GM19351 (cell line): ENCODE results near the gene ADGRA1.
"Not testable (repeated sequence)": the region's sequence is repeated elsewhere in the genome, so short reads cannot be mapped to it uniquely, and the experiment has no call there.

Experiments used
- ATAC-seq: cut with Tn5 transposase; IDR thresholded peaks from one replicate; pipeline ENCODE4 v1.9.1; 2021; ENCODE audit warnings: mild to moderate bottlenecking, moderate library complexity; ENCODE audit not compliant: unreplicated experiment

ADGRA1 gene, protein sequence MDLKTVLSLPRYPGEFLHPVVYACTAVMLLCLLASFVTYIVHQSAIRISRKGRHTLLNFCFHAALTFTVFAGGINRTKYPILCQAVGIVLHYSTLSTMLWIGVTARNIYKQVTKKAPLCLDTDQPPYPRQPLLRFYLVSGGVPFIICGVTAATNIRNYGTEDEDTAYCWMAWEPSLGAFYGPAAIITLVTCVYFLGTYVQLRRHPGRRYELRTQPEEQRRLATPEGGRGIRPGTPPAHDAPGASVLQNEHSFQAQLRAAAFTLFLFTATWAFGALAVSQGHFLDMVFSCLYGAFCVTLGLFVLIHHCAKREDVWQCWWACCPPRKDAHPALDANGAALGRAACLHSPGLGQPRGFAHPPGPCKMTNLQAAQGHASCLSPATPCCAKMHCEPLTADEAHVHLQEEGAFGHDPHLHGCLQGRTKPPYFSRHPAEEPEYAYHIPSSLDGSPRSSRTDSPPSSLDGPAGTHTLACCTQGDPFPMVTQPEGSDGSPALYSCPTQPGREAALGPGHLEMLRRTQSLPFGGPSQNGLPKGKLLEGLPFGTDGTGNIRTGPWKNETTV

DNA sequence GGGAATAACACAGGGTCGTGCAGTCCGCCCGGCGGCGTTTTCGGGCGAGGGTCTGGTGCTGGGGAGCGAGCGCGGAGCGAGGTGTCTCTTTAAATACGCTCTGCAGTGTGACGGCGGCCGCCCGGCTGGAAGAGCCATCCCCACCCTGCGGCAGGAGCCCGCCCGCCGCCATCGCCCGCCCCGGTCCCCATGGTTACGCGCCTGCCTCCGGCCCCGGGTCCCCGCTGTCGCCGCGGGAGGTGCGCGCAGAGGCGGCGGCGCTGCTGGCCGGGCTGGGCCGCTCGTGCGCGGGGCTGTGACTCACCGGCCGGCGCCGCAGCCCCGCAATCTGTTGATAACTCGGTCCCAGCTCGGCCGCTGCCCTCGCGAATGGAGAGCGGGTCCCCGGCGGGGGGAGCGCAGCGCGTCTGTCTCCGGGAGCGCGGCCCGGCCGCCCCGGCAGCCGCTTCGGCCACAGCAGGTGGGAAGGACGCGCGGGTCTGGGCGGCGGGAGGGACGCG is at the start of gene ADGRA1:
ADGRA1 (plus strand) TSS at position 246 of the 500 bp plus-strand sequence. CDS start 986 bp downstream, outside the sequence.
- no peak for ATAC-seq

DNA sequence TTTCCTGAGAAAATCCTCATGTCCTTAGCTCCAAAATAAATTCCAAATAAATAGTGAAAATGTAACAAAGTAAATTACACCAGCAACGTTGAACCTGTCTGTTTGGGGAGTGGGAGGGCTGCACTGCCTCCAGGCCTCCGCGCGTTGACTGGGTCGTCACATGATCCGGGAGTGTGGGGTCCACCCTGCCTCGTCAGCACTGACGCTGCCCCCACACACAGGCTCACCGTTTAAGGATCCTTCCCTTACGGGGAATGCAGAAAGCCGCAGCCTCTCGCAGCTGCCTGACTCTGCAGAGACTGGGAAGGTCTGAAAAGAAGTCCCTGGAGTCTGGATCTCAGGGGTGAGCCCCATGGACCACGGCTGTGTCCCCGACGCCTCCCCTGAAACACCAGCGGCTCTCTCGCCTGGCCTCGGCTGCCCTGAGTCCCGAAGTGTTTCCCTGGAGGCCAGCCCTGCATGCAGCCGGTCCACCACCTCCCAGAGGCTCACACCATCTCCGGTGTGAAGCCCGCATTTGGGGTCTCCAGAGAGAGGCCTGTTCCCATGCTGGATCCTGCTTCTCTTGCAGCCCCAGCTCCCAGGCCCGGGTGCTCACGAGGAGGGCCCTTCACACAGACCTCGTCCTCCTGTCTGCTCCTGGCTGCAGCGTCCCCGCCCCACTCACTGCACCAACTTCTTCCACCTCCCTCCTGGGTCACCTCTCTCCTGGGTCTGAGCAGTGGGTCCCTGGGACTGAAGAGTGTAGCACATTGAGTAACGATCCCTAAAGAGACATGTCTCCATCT is 49.5 kb upstream of the ADGRA1 start:
- ATAC-seq, result no peak

DNA sequence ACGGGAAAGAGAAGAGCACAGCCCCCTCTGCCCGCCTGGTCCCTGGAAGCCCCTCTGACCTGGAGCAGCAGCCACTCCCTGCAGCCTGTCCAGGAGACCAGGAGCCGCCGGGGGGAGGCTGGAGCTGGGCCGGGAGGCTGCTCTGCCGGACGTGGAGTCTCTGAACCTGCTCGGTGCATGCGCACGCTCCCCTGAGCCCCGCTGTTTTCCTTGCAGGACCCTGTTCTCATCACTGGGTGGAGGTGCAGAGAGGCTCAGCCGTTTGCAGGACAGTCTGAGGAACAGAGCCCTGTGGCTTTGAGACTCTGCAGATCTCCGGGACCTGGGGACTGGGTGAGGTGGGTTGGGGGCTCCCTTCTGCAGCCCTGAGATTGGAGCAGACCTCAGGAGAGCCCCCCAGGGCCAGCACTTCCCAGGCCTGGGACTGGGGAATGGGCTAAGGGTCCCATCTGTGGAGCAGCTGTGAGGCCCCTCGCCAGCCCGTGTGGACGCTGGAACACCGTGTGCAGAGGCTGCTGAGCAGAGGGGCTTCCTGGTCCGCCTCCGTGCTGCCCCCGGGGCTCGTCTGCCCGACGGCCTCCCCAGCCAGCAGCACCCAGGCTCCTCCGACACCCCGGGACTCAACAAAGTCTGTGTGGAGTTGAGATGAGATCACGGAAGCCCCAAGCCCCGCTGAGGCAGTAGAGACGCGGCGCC is 48.5 kb upstream of the ADGRA1 start:
- no peak for ATAC-seq

DNA sequence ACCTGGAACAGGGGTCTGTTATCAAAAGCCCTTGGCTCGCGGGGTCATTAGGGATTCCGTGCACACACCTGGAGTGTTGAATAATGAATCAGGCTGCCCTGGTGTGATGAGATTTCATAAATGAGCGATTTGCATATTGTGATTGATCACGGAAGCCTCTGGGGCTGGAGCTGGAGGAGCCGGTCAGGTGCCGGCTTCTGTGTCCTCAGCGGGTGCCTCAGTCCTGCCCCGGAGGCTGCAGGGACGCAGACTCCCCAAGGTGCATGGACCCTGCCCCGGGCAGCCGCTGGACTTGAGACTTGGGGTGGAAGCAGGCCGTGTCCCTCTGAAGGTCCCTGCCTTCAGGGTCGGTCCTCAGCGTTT is 47.9 kb upstream of the ADGRA1 start:
- ATAC-seq, result no peak

DNA sequence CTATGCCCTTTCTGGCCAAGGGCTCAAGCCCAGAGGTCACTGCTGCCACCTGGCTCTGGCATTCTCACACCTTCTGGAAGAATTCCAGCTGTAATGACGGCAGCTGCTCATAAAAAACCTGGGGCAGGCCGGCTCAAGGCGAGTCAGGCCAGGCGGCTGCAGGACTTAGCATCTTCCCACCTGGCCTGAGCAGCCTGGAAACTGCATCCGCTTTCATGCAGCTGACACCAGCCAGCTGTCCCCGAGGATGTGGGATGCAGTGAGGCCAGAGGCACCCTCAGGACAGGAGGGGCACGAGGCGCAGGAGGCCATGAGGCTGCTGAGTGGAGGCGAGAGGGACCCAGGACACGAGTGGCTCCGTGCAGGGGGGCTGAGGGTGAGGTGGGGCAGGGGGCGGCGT is 47.5 kb upstream of the ADGRA1 start:
- no peak for ATAC-seq

DNA sequence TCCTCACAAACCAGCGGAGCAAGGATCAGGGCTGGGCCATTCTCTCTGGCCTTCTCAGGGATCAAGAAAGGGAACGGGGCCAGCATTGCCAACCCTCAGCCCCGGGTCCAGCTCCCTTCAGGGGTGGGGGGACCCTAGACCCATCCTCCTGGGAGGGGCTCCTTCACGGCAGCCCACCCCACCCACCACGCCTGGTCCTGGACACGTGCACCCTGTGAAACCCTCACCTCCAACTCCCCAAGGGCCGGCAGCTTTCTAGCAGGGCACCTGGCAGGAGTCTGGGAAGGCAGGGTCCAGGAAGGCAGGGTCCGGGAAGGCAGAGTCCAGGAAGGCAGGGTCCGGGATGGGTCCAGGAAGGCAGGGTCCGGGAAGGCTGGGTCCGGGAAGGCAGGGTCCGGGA is 46.6 kb upstream of the ADGRA1 start:
- ATAC-seq, result no peak

DNA sequence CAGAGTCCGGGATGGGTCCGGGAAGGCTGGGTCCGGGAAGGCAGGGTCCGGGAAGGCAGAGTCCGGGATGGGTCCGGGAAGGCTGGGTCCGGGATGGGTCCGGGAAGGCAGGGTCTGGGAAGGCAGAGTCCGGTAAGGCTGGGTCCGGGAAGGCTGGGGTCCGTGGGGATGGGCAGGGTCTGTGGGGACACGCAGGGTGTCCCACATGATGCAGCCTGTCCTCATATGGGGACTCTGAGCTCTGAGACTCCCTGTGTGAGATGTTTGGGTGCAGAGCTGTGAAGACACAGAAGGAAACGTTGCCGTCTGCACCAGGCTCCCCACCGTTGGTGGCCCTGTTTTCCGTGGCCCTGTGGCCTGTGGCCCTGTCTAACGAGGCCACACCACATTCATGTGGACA is 45.7 kb upstream of the ADGRA1 start:
- ATAC-seq, result no peak

DNA sequence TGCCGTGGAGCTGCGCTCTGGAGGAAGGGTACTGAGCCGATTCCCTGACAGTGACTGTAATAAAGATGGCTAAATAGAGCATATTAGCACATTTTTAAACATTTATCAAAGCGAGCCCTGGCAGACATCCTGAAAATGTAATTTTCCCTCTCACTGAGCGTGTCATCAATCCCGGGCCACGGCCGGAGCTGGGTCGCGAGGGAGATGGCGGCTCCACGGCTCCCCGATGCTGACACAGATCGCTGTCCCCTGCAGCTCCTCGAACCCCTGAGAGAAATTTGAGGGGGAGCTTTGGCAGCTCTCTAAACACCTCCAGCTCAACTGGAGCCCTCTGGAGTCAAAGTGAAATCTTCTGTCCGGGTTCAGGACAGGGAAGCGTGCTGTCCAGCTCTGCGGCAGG is 44.9 kb upstream of the ADGRA1 start:
- no peak for ATAC-seq

DNA sequence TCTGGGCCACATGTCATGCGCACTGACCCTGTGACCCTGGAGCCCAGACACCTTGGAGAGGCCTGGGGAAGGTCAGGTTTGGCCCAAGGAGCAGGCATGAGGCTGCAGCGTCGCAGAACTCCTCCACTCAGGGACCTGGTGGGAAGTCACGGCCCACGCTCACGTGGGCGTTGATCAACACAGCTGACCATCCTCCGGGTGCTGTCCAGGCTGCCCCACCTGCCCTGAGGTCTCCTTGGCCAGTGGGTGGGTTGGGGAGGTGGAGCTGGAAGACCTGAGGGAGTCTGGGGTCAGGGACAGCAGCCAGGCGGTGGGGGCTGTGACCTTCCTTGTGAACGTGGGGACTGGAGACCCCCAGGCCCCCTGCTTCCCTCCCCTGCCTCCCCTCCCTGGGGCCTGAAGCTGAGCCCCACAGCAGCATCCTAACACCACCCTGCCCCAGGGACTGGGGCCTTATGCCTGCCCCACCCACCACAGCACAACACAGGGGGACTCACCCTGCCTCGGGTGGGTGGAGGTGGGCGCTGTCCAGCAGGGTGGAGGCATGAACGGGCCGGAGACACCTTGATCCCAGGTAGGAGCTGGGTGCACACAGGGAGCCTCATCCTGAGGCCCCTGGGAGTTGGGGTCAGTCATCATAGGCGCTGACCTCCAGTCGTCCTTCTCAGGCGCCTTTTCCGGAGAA is 44.0 kb upstream of the ADGRA1 start:
- no peak for ATAC-seq

DNA sequence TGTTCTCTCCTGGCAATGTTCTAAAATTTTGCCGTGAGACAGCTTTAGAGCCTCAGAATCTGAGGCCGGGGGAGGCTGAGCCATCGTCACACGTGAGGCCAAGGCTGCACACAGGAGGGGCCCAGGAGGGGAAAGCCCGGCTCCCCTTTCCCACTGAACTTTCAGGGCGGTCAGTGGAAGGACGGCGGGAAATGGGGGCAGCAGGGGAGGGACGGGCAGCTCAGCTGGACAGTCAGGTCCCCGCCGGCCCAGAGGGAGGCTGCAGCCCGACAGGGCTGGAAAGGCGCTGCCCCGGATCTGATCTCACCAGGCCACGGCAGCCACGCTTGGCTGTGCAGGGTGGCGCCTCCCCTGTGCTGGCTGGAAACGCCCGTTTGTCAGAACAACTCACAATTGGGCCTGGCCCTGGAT is 43.3 kb upstream of the ADGRA1 start:
- ATAC-seq, result no peak

DNA sequence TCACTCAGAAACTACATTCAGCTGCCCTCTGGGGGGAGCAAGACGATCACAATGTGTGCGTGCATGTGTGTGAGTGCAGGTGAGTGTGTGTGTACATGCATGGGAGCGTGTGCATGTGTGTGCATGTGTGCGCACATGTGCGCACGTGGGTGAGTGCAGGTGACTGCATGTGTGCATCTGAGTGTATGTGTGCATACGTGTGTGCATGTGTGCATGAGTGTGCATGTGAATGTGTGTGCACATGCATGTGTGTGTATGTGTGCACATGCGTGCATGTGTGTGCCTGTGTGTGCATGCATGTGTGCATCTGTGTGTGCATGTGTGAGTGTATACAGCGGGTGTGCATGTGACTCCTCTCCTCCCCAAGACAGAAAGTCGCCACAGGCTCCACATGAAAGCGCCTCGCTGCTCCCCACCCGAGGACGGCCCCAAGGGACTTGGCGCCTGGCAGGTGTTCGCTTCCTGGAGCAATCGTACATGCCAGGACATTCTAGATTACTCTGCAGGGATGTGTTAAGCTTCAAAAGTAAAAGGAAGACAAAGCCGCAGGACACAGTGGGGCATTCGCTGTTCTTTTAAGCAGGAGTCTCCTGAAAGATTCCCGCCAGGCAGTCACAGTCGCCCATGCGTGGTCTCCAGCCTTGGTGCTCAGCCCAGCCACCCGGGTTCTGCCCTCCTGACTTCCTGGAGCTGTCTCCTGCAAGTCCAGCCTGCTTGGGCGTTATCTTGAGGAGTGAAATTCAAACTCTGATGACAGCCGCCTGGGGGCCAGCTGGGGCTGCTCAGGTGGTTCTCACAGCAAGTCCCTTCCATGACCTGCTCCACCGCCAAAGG is 42.0 kb upstream of the ADGRA1 start:
- no peak for ATAC-seq

DNA sequence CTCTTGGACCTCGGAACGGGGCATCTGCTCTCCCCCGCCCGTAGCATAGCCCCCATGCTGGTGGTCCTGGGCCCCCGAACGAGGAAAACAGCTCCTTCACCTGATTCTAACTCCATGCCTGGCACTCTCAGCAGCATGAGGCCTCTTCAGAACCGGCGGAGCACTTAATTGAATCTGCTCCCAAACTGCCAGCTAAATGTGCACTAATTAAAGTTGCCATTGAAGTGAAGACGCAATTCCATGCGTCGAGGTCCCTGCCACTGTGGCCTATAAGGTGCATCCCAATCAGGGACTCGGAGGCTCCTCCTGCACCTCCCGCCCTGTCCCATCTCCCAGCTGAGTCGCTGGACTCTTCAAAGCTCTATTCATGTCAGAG is 41.3 kb upstream of the ADGRA1 start:
- no peak for ATAC-seq

DNA sequence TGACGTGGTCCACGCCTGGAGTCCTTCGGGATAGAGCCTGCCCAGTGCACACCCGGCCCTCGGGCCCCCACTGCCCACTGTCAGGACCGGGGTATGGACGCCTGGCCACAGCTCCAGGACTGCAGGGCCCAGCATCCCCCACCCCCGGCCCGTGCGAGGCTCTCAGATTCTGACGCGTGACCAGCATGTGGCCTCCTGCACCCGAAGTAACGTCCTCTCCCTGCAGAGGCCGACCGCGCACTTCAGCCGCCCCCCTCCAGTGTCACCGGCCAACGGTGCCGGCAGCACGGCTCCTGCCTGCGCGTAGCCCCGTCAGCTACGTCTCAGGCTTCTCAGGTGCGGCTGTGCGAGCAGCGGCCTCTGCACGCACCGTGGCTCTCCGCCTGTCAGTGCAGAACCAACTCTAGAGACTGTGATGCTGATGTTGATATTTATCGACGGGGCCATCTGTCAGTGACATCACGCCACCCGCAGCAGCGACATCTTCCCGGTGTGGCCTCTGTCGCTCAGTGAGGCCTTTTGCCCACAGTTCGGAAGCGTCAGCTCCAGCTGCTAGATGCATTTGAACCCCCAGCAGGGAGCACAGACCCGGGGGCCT is 40.1 kb upstream of the ADGRA1 start:
- ATAC-seq, result no peak

DNA sequence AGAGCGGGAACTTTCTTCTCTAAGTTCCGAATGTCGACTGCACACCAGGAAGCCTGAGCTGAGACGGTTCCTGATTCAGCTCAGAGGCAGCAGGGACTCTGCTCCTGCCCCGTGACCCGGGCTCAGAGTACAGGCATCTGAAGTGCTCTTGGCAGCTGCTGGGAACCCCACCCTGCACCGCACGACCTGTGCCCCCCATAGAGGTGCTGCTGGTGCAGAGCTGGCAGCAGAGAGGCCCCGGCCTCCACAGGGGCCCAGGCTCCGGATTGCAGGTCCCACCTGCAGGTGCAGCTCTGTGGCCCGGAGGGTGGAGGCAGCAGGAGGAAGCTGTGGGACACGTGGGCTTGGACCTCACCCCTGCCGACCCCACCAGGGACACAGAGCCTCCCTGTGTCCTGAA is 39.5 kb upstream of the ADGRA1 start:
- ATAC-seq, result no peak

DNA sequence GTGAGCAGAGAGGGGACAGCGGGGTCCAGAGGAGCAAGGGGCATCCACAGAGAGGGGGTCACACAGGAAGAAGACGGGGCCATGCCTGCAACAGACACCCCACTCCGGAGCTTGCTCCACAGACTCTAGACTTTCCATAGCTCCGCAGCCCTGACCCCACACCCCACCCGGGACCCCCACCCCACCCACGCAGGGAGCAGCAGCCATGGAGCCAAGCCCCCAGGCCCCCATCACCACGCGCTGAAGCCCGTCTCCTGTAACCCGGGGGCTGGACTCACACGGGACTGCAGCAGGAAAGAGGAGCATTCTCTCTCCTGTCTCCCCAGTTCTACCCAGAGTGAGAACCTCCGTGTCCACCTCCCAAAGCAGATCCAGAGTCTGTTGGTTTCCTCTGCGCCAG is 38.8 kb upstream of the ADGRA1 start:
- no peak for ATAC-seq

DNA sequence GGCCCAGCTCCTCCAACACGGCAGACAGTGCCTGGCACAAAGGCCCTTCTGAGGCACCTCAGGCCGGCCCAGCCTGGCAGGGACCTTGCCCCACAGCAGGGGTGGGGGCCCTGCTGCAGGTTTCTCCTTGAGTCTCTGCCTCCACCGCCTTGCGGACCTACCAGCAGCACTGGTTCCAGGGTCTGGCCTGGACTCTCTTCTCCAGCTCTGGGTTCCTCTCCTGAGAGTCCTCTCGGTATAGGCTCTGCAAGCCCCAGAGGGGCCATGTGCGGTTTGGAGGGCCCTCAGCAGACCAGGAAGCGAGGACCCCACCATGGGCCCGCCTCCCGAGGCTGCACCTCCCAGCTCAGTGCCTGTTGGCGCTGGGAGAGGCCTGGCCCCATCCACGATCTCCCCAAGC is 38.1 kb upstream of the ADGRA1 start:
- ATAC-seq, result no peak

DNA sequence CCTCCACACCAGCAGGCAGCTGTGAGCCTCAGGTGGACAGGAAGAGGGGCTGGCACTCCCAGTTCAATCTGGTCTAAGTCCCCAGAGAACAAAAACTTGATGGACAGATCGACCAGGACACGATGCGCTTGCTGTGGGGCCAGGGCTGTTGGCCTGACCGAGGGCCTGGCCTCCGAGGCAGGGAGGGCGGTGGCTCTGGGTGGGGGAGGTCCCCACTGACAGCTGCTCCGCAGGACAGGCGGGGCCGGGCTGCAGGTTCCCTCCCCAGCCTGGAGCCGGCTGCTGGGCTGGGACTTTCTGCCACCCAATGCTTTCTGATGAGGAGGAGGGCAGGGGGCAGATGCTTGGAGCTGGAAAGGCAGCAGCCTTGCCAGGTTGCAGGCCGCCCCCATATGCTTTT is 37.4 kb upstream of the ADGRA1 start:
- no peak for ATAC-seq

DNA sequence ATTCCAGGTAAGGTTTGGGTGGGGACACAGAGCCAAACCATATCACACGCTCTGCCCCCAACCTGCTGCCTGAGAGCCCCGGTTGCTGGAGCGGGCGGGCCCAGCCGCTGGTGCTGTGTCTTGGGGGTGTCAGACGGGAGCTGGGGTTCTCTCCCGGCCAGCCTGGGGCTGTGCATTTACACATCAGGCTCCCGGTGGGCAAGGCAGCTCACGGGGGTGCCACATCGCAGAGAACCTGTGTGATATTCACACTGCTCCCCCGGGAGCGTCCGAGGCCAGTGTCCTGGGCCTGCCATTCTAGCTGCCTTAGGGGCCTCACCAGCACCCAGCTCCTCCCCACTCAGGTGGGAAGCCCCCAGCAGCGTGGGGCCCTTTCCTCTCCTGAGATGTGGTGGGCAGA is 35.6 kb upstream of the ADGRA1 start:
- ATAC-seq, result no peak

DNA sequence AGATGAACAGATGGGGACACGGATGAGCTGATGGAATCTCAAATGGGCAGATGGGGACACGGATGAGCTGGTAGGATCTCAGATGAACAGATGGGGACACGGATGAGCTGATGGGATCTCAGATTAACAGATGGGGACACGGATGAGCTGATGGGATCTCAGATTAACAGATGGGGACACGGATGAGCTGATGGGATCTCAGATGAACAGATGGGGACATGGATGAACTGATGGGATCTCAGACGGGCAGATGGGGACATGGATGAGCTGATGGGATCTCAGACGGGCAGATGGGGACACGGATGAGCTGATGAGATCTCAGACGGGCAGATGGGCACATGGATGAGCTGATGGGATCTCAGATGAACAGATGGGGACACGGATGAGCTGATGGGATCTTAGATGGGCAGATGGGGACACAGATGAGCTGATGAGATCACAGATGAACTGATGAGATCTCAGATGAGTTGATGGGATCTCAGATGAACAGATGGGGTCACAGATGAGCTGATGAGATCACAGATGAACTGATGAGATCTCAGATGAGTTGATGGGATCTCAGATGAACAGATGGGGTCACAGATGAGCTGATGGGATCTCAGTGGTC is 34.1 kb upstream of the ADGRA1 start:
- ATAC-seq, result not testable (repeated sequence)
